ENCODE measurements around the gene IL13RA1.

Gene IL13RA1

GRCh38 chrX:118772051-118772450, 44.6 kb downstream of the IL13RA1 start (continued):
- TF ChIP-seq TSHZ2 (CRISPR knock-in tag; IDR thresholded peaks at IDR 0.05) = no peak
- no peak for TF ChIP-seq OSR1 (CRISPR knock-in tag; IDR thresholded peaks at IDR 0.05)
- no peak for TF ChIP-seq ZNF8 (CRISPR knock-in tag; IDR thresholded peaks at IDR 0.05)
- TF ChIP-seq ZNF70 (CRISPR knock-in tag; IDR thresholded peaks at IDR 0.05) = no peak
- no peak for TF ChIP-seq CSRNP3 (CRISPR knock-in tag; IDR thresholded peaks at IDR 0.05)
- no peak for TF ChIP-seq RARB (CRISPR knock-in tag; IDR thresholded peaks at IDR 0.05)

- TF ChIP-seq PPARA (CRISPR knock-in tag; IDR thresholded peaks at IDR 0.05; ENCODE audit: borderline replicate concordance) (no peak), TCF4 (CRISPR knock-in tag; IDR thresholded peaks at IDR 0.05; ENCODE audit: borderline replicate concordance) (no peak), ZFP30 (CRISPR knock-in tag; IDR thresholded peaks at IDR 0.05) (no peak), GLIS3 (CRISPR knock-in tag; IDR thresholded peaks at IDR 0.05) (no peak), ARNTL (CRISPR knock-in tag; IDR thresholded peaks at IDR 0.05; ENCODE audit: borderline replicate concordance, low read depth) (no peak), BACH2 (CRISPR knock-in tag; IDR thresholded peaks at IDR 0.05; ENCODE audit: borderline replicate concordance) (no peak), ZFP3 (CRISPR knock-in tag; IDR thresholded peaks at IDR 0.05) (no peak), ESRRG (CRISPR knock-in tag; IDR thresholded peaks at IDR 0.05) (no peak), PATZ1 (CRISPR knock-in tag; IDR thresholded peaks at IDR 0.05; ENCODE audit: borderline replicate concordance) (no peak), ZC3H10 (CRISPR knock-in tag; IDR thresholded peaks at IDR 0.05) (no peak), TSHZ2 (CRISPR knock-in tag; IDR thresholded peaks at IDR 0.05) (no peak), CREB5 (CRISPR knock-in tag; IDR thresholded peaks at IDR 0.05; ENCODE audit: low read depth) (no peak), POU6F1 (CRISPR knock-in tag; IDR thresholded peaks at IDR 0.05; ENCODE audit: borderline replicate concordance, low read depth) (no peak), ISL1 (CRISPR knock-in tag; IDR thresholded peaks at IDR 0.05) (no peak), CSDC2 (CRISPR knock-in tag; IDR thresholded peaks at IDR 0.05) (no peak), RARB (CRISPR knock-in tag; IDR thresholded peaks at IDR 0.05) (no peak), OSR1 (CRISPR knock-in tag; IDR thresholded peaks at IDR 0.05) (no peak), ZNF8 (CRISPR knock-in tag; IDR thresholded peaks at IDR 0.05) (no peak), TOX (CRISPR knock-in tag; IDR thresholded peaks at IDR 0.05; ENCODE audit: borderline replicate concordance) (no peak), CSRNP3 (CRISPR knock-in tag; IDR thresholded peaks at IDR 0.05) (no peak)
- ATAC-seq = no peak
Observed at GRCh38 chrX:118773782-118774181, 46.4 kb downstream of the IL13RA1 start.

All from SK-N-SH treated with all-trans-retinoic acid at 6 μM for 48 hours (cell line).